Right cardiac atrium (tissue), 5 donors: ENCODE results near the gene PIK3CB. TPM values are rescaled to one million over a fixed set of nuclear protein-coding genes. Genes with fewer than 3 reads are reported as not detected.
"Not testable (repeated sequence)": the region's sequence is repeated elsewhere in the genome, so short reads cannot be mapped to it uniquely, and the experiment has no call there.

Experiments
- ATAC-seq, 2 donors: fragments of 200-7000 bp; cut with Tn5 transposase; one replicate each; pipeline versions ENCODE4 v1.8.0 to v1.9.1; 2020; ENCODE audit warnings: moderate library complexity in 2 of 2, mild to moderate bottlenecking in 1 of 2
- DNase-seq, 3 donors: peaks; one replicate each; pipeline ENCODE4 v3.0.0-alpha.2; 2020
- H3K27ac ChIP-seq: one replicate; pipeline ENCODE4 v1.5.1; 2013; ENCODE audit warnings: mild to moderate bottlenecking, low read length, control low read depth, moderate library complexity
- H3K27me3 ChIP-seq: one replicate; pipeline ENCODE4 v1.6.1; 2013; ENCODE audit not compliant: control insufficient read depth, insufficient read depth
- H3K4me1 ChIP-seq: one replicate; pipeline ENCODE4 v1.6.1; 2013; ENCODE audit warnings: low read length; ENCODE audit not compliant: control insufficient read depth, insufficient read depth
- H3K4me3 ChIP-seq: one replicate; pipeline ENCODE4 v1.5.1; 2013; ENCODE audit warnings: low read length, control low read depth
- H3K9me3 ChIP-seq: one replicate; pipeline ENCODE4 v1.6.1; 2013; ENCODE audit warnings: low read length; ENCODE audit not compliant: control insufficient read depth
- WGBS: extraction: QIAGEN DNeasy Blood & Tissue Kit; methylation state at CpG from one replicate; pipeline ENCODE4 v1.1.7; 2013; 5-methylcytosine and 5-hydroxymethylcytosine counted together
- intact Hi-C, 4 donors: fragments of 100-400 bp; cut with DNase I; formaldehyde crosslinking; loops; one replicate each; pipeline versions ENCODE4 v1.11.0 to v1.14.0; 2022 to 2023
- polyA plus RNA-seq: library from polyadenylated mRNA; stranded (reverse); fragments of 200-250 nt; gene quantifications from one replicate; pipeline ENCODE4 v1.2.3, GENCODE V29; 2013
- total RNA-seq, 4 donors: library from RNA; stranded (reverse); fragmentation: NEBNext Ultra II Directional; extraction: Animal tissue kit (Norgen Biotek cat#: 25700); gene quantifications; one replicate each; pipeline ENCODE4 v1.2.1, GENCODE V29; 2021
- donor health status: healthy with polysubstance abuse.
- donor health status: DM: no; HTN: yes; CAD: no.
- donor health status: DM: no; HTN: no; CAD: no.
- donor health status: DM: no; HTN: yes; CAD: no; lungs with severe emphysema.
- donor health status: DM: yes; HTN: yes; CAD: no.

The PIK3CB gene
- total and polyA plus RNA-seq, 5 donors = 12.6 to 33.2 (median 31.9) TPM

GRCh38 chr3:138802223-138802622 is 32.5 kb downstream of the PIK3CB start:
- ATAC-seq, H3K27ac ChIP-seq, H3K4me3 ChIP-seq, DNase-seq, H3K4me1 ChIP-seq, H3K9me3 ChIP-seq, intact Hi-C loops, H3K27me3 ChIP-seq: not testable (repeated sequence)
- 97% methylated on average over 6 of the region's 6 CpGs for WGBS

DNA sequence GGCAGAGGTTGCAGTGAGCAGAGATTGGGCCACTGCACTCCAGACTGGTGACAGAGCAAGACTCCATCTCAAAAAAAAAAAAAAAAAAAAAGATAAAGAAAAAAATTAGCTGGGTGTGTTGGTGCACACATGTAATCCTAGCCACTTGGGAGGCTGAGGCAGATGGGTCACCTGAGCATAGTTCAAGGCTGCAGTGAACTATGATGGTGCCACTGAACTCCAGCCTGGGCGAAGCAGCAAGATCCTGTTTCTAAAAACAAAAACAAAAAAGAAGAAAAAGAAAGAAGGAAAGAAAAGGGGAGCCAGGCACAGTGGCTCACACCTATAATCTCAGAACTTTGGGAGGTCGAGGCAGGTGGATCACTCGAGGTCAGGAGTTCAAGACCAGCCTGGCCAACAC is 32.9 kb downstream of the PIK3CB start:
- WGBS = 96% methylated on average over 3 of the region's 3 CpGs

GRCh38 chr3:138800248-138800647 is 34.5 kb downstream of the PIK3CB start:
- ATAC-seq (peak in 1 of 2 donors; percentile 33), DNase-seq (no peak)
- Histone ChIP-seq H3K4me1 (peaks cover 2% of the 10 kb centered on the region), H3K27ac (peak overlapping the region; percentile 86), H3K4me3 (no peak overlapping the region), H3K9me3 (no peaks in the 10 kb centered on the region), H3K27me3 (no peaks in the 10 kb centered on the region)
- WGBS = 96% methylated on average over 2 of the region's 2 CpGs
- intact Hi-C loops = no loop called here

More for the DNA sequence above, 32.9 kb downstream of the PIK3CB start:
- intact Hi-C loops = no loop called here
- Histone ChIP-seq H3K4me1 (peaks cover 2% of the 10 kb centered on the region), H3K27me3 (no peaks in the 10 kb centered on the region), H3K9me3 (no peaks in the 10 kb centered on the region), H3K4me3 (no peak overlapping the region), H3K27ac (peak overlapping the region; percentile 19)
- DNase-seq (no peak), ATAC-seq (no peak)

- DNase-seq = no peak
- Histone ChIP-seq H3K27me3 (no peaks in the 10 kb centered on the region), H3K4me1 (peaks cover 2% of the 10 kb centered on the region), H3K27ac (peak overlapping the region; percentile 91), H3K4me3 (no peak overlapping the region), H3K9me3 (no peaks in the 10 kb centered on the region)
- intact Hi-C loops = no loop called here
- 73% methylated on average over 3 of the region's 3 CpGs for WGBS
- peak; percentile 79 to 86 for ATAC-seq
These were observed 34.9 kb downstream of the PIK3CB start for GRCh38 chr3:138799822-138800221.

- Histone ChIP-seq H3K4me3 (no peak overlapping the region), H3K4me1 (peaks cover 2% of the 10 kb centered on the region), H3K27ac (no peak overlapping the region), H3K27me3 (no peaks in the 10 kb centered on the region), H3K9me3 (no peaks in the 10 kb centered on the region)
- 99% methylated on average over 1 of the region's 1 CpG for WGBS
- intact Hi-C loops = no loop called here
- ATAC-seq = no peak
- DNase-seq = no peak
These were observed 37.2 kb downstream of the PIK3CB start for GRCh38 chr3:138797508-138798038.

DNA sequence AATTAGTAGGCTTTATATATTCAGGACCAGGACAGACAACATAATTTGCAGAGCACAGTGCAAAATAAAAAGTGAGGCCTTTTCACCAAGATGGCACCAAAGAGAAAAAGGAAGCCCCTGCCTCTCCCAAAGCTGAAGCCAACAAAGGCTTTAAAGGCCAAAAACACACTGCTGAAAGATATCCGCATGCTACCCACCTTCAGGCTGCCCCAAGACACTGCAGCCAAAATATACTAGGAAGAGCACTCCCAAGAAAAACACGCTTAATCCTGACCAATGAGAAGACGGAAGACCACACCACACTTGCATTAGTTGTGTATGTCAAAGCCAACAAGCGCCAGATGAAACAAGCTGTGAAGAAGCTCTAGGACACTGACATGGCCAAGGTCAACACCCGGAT is 38.0 kb downstream of the PIK3CB start:
- intact Hi-C loops = no loop called here
- Histone ChIP-seq H3K27me3 (no peaks in the 10 kb centered on the region), H3K9me3 (no peaks in the 10 kb centered on the region), H3K27ac (peak overlapping the region; percentile 12), H3K4me1 (peaks cover 2% of the 10 kb centered on the region), H3K4me3 (no peak overlapping the region)
- ATAC-seq (no peak), DNase-seq (no peak)
- 88% methylated on average over 5 of the region's 5 CpGs for WGBS

GRCh38 chr3:138786788-138787271 is 47.9 kb downstream of the PIK3CB start:
- H3K9me3 ChIP-seq = no peaks in the 10 kb centered on the region
- DNase-seq = no peak
- intact Hi-C loops = no loop called here
- H3K4me1 ChIP-seq = peaks cover 2% of the 10 kb centered on the region
- H3K27me3 ChIP-seq = no peaks in the 10 kb centered on the region
- no peak overlapping the region for H3K27ac ChIP-seq
- peak; percentile 71 to 72 for ATAC-seq
- WGBS = 79% methylated on average over 3 of the region's 3 CpGs
- no peak overlapping the region for H3K4me3 ChIP-seq

GRCh38 chr3:138785951-138786350 is 48.8 kb downstream of the PIK3CB start:
- Histone ChIP-seq H3K9me3 (no peaks in the 10 kb centered on the region), H3K27me3 (no peaks in the 10 kb centered on the region), H3K4me1 (peaks cover 2% of the 10 kb centered on the region), H3K27ac (no peak overlapping the region), H3K4me3 (no peak overlapping the region)
- intact Hi-C loops = no loop called here
- DNase-seq = no peak
- ATAC-seq = no peak

DNA sequence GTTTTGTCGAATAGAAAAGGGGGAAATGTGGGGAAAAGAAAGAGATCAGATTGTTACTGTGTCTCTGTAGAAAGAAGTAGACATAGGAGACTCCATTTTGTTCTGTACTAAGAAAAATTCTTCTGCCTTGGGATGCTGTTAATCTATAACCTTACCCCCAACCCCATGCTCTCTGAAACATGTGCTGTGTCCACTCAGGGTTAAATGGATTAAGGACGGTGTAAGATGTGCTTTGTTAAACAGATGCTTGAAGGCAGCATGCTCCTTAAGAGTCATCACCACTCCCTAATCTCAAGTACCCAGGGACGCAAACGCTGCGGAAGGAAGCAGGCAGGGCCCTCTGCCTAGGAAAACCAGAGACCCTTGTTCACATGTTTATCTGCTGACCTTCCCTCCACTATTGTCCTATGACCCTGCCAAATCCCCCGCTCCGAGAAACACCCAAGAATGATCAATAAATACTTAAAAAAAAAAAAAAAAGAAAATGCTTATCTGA is 49.3 kb downstream of the PIK3CB start:
- H3K27me3 ChIP-seq, H3K27ac ChIP-seq, H3K9me3 ChIP-seq, H3K4me3 ChIP-seq, H3K4me1 ChIP-seq, ATAC-seq, intact Hi-C loops, DNase-seq: not testable (repeated sequence)
- 76% methylated on average over 7 of the region's 7 CpGs for WGBS

- no peak for DNase-seq
- Histone ChIP-seq H3K27me3 (no peaks in the 10 kb centered on the region), H3K9me3 (no peaks in the 10 kb centered on the region), H3K4me3 (no peak overlapping the region), H3K27ac (no peak overlapping the region), H3K4me1 (peaks cover 2% of the 10 kb centered on the region)
- no peak for ATAC-seq
- intact Hi-C loops = no loop called here
- WGBS = 75% methylated on average over 1 of the region's 1 CpG
These were observed 52.0 kb downstream of the PIK3CB start for GRCh38 chr3:138782755-138783154.

DNA sequence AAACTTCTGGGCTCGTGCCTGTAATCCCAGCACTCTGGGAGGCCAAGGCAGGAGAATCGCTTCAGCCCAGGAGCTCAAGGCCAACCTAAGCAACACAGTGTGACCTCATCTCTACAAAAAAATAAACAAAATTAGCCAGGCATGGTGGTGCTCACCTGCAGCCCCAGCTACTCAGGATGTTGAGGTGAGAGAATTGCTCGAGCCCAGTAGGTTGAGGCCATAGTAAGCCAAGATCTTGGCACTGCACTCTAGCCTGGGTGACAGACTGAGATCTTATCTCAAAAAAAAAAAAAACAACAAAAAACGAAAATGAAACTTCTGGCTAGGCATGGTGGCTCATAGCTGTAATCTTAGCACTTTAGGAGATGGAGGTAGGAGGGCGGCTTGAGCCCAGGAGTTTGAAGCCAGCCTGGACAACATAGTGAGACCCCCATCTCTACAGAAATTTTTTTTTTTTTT is 53.7 kb downstream of the PIK3CB start:
- DNase-seq = no peak
- Histone ChIP-seq H3K9me3 (no peaks in the 10 kb centered on the region), H3K4me3 (no peak overlapping the region), H3K4me1 (peaks cover 2% of the 10 kb centered on the region), H3K27ac (no peak overlapping the region), H3K27me3 (no peaks in the 10 kb centered on the region)
- 73% methylated on average over 5 of the region's 5 CpGs for WGBS
- peak in 1 of 2 donors; percentile 25 for ATAC-seq
- intact Hi-C loops = no loop called here

- no peaks in the 10 kb centered on the region for H3K9me3 ChIP-seq
- 99% methylated on average over 2 of the region's 2 CpGs for WGBS
- no peaks in the 10 kb centered on the region for H3K27me3 ChIP-seq
- no peak overlapping the region for H3K4me3 ChIP-seq
- H3K27ac ChIP-seq = no peak overlapping the region
- peaks cover 7% of the 10 kb centered on the region for H3K4me1 ChIP-seq
- DNase-seq = no peak
- no peak for ATAC-seq
- intact Hi-C loops = no loop called here
These were observed 56.1 kb downstream of the PIK3CB start for GRCh38 chr3:138778643-138779042.
